ENCODE data around the gene CEP170. TPM values are rescaled to one million over a fixed set of nuclear protein-coding genes. Genes with fewer than 3 reads are reported as not detected.

Gene CEP170
- total RNA-seq, 1 experiment from 2014 or later: 94.7 TPM

- TF ChIP-seq ZNF416 (CRISPR knock-in tag; IDR thresholded peaks at IDR 0.05) (no peak), ZNF532 (CRISPR knock-in tag; IDR thresholded peaks at IDR 0.05; ENCODE audit: borderline replicate concordance) (no peak), HMGXB4 (CRISPR knock-in tag; IDR thresholded peaks at IDR 0.05) (no peak), ETV6 (CRISPR knock-in tag; IDR thresholded peaks at IDR 0.05) (no peak), CREM (CRISPR knock-in tag; IDR thresholded peaks at IDR 0.05) (no peak), JAZF1 (CRISPR knock-in tag; IDR thresholded peaks at IDR 0.05) (no peak), FOXJ3 (CRISPR knock-in tag; IDR thresholded peaks at IDR 0.05; ENCODE audit: borderline replicate concordance) (no peak), NFYB (CRISPR knock-in tag; conservative IDR thresholded peaks at IDR 0.05; ENCODE audit: low read depth) (no peak), EMX1 (CRISPR knock-in tag; IDR thresholded peaks at IDR 0.05) (no peak), PRRX2 (CRISPR knock-in tag; IDR thresholded peaks at IDR 0.05) (no peak), ATF3 (CRISPR knock-in tag; conservative IDR thresholded peaks at IDR 0.05) (no peak), OVOL2 (CRISPR knock-in tag; IDR thresholded peaks at IDR 0.05; ENCODE audit: borderline replicate concordance) (no peak), SP1 (CRISPR knock-in tag; conservative IDR thresholded peaks at IDR 0.05) (no peak), ESRRA (CRISPR knock-in tag; IDR thresholded peaks at IDR 0.05; ENCODE audit: borderline replicate concordance) (no peak)
- TF ChIP-seq, protein P1, sequence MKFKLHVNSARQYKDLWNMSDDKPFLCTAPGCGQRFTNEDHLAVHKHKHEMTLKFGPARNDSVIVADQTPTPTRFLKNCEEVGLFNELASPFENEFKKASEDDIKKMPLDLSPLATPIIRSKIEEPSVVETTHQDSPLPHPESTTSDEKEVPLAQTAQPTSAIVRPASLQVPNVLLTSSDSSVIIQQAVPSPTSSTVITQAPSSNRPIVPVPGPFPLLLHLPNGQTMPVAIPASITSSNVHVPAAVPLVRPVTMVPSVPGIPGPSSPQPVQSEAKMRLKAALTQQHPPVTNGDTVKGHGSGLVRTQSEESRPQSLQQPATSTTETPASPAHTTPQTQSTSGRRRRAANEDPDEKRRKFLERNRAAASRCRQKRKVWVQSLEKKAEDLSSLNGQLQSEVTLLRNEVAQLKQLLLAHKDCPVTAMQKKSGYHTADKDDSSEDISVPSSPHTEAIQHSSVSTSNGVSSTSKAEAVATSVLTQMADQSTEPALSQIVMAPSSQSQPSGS (CRISPR knock-in tag; IDR thresholded peaks at IDR 0.05; ENCODE audit: borderline replicate concordance, low read depth): no peak
- TF ChIP-seq, protein P2, sequence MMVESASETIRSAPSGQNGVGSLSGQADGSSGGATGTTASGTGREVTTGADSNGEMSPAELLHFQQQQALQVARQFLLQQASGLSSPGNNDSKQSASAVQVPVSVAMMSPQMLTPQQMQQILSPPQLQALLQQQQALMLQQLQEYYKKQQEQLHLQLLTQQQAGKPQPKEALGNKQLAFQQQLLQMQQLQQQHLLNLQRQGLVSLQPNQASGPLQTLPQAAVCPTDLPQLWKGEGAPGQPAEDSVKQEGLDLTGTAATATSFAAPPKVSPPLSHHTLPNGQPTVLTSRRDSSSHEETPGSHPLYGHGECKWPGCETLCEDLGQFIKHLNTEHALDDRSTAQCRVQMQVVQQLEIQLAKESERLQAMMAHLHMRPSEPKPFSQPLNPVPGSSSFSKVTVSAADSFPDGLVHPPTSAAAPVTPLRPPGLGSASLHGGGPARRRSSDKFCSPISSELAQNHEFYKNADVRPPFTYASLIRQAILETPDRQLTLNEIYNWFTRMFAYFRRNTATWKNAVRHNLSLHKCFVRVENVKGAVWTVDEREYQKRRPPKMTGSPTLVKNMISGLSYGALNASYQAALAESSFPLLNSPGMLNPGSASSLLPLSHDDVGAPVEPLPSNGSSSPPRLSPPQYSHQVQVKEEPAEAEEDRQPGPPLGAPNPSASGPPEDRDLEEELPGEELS (CRISPR knock-in tag; IDR thresholded peaks at IDR 0.05): no peak
- no peak for ATAC-seq
- Mint-ChIP-seq H3K4me1 (0 out of 2 replicates have a peak, but pooled peaks cover 4% of the 10 kb centered on the region), H3K36me3 (no peaks in the 10 kb centered on the region), H3K27ac (no peak overlapping the region), H3K9me3 (no peaks in the 10 kb centered on the region), H3K27me3 (ENCODE audit: low read depth) (no peaks in the 10 kb centered on the region), H3K4me3 (no peak overlapping the region)
- DNase-seq (ENCODE audit: low spot score): no peak
- ChIA-PET CTCF (no interaction called here), POLR2A (no interaction called here)
Observed at GRCh38 chr1:243260221-243260880, 5.3 kb upstream of the CEP170 start.

GRCh38 chr1:243258731-243259130 lies 3.6 kb upstream of the CEP170 start:
- ATAC-seq (no peak), DNase-seq (ENCODE audit: low spot score) (no peak)
- Mint-ChIP-seq H3K4me1 (peaks cover 6% of the 10 kb centered on the region), H3K36me3 (no peaks in the 10 kb centered on the region), H3K9me3 (no peaks in the 10 kb centered on the region), H3K27me3 (ENCODE audit: low read depth) (no peaks in the 10 kb centered on the region), H3K27ac (no peak overlapping the region), H3K4me3 (no peak overlapping the region)
- POLR2A ChIA-PET: no interaction called here
- CTCF ChIA-PET: no interaction called here
- TF ChIP-seq, protein P3, sequence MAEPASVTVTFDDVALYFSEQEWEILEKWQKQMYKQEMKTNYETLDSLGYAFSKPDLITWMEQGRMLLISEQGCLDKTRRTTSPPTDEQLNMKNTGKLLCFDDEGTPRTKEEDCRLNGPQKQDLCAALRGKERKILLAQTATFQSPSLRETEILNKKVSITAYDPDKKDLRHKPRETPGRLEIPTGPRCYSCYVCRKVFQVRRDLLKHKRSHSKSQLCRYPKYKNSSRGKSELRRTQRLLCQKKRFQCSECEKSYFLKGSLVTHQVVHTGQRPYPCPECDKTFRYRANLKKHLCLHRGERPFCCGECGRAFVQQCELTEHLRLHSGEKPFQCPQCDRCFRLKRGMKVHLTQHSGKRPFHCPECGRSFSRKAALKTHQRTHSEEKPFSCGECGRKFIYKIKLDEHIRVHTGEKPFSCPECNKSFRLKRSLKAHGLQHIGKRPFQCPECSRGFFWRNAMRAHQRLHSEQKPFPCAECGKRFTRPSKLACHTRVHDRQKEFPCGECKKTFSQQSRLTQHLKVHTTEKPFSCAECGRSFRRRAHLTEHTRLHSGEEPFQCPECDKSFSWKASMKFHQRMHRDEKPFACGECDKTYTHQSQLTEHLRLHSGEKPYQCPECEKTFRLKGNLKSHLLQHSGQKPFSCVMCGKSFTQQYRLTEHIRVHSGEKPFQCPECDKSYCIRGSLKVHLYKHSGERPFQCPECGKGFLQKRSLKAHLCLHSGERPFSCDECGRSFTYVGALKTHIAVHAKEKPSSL (CRISPR knock-in tag; conservative IDR thresholded peaks at IDR 0.05): no peak
- TF ChIP-seq, protein P4, sequence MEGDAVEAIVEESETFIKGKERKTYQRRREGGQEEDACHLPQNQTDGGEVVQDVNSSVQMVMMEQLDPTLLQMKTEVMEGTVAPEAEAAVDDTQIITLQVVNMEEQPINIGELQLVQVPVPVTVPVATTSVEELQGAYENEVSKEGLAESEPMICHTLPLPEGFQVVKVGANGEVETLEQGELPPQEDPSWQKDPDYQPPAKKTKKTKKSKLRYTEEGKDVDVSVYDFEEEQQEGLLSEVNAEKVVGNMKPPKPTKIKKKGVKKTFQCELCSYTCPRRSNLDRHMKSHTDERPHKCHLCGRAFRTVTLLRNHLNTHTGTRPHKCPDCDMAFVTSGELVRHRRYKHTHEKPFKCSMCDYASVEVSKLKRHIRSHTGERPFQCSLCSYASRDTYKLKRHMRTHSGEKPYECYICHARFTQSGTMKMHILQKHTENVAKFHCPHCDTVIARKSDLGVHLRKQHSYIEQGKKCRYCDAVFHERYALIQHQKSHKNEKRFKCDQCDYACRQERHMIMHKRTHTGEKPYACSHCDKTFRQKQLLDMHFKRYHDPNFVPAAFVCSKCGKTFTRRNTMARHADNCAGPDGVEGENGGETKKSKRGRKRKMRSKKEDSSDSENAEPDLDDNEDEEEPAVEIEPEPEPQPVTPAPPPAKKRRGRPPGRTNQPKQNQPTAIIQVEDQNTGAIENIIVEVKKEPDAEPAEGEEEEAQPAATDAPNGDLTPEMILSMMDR (IDR thresholded peaks at IDR 0.05): no peak

All from WTC11 (cell line).